HG03097 (cell line): ENCODE data around the gene PARD3.

Experiments
- ATAC-seq: cut with Tn5 transposase; IDR thresholded peaks from one replicate; pipeline ENCODE4 v1.9.1; 2021; ENCODE audit not compliant: unreplicated experiment, low FRiP score

Gene PARD3

GRCh38 chr10:34252111-34252510 is 563.0 kb downstream of the PARD3 start:
- no peak for ATAC-seq

- ATAC-seq = no peak
Measured at GRCh38 chr10:34251177-34251576, 563.9 kb downstream of the PARD3 start.

DNA sequence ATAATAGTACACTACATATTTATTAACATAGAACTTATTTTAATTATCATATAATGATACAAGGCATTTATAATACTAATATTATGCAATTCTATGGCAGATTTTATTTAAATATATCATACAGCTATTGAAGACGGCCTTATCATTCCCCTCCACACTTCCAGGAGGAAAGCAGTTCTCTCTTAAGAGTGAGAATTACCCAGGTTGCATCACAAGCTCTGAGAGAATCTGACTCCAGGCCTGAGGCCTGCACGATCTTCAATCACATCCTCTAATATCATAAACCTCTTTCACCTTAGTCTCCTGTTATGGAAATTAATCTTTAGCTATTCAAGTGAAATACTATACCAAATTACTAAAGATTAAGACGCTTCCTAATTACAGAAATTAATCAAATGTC is 564.4 kb downstream of the PARD3 start:
- ATAC-seq = no peak

- no peak for ATAC-seq
Measured at GRCh38 chr10:34249634-34250033, 565.5 kb downstream of the PARD3 start.

DNA sequence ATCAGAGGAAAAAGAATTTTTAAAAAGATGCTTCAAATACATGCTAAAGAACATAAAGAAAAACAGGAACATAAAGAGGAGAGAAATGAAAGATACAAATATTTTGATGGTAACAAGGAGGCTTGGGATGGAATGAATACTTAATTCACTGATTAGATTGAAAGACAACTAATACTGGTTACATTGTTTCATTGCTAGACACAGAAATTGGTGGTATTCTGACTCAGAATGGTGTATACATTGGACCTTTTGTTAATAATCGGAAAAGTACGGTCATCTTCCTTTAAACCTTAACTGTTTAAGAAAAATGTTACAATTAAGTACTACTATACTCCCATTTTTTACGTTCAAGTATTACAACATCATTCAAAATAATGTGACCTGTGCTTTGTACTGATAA is 567.5 kb downstream of the PARD3 start:
- ATAC-seq = no peak

GRCh38 chr10:34244756-34245484 is 570.2 kb downstream of the PARD3 start:
- no peak for ATAC-seq

- no peak for ATAC-seq
Measured at GRCh38 chr10:34241226-34242000, 573.7 kb downstream of the PARD3 start.

DNA sequence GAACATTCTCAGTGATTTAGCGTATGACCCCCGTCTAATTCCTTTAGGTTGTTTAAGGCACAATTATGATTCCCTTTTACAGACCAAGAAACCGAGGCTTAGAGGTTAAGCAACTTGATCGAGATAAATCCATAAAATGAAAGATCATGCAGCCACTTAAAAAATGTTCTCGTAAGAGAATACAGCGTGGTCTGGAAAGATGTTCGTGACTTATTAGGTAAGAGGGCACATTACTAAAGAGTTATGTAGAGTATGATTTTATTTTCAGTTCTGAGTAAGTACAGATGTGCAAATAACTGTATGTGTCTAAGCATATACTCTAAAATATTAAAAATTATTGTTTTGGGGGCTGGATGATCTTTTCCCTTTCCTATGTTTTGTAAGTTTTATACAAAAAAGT is 575.1 kb downstream of the PARD3 start:
- no peak for ATAC-seq

DNA sequence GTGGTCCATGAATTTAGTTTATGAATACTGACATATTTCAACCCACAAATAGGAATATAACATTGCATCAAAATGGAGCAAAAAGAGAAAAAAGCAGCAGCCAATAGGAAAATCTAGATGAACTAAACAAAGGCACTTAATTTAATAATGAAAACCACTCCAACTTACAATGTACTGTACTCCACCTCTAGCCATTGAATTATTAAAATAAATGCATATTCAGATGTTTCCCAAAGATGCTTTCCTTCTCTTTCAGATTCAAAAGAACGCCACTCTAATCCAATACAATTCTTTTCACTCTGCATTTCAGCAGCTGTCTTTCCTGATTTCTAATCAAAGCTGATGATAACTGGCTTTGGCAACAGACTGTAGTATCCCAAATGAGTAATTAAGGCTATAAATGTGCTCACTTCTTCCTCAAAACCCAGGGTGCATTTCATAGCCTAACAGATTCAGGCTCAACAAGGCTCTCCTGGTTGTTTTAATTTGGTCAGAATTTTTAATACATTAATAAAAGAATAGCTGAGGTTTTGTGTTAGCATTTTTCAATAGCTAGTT is 577.1 kb downstream of the PARD3 start:
- ATAC-seq = no peak

GRCh38 chr10:34236931-34237330 is 578.2 kb downstream of the PARD3 start:
- peak; percentile 84 for ATAC-seq

GRCh38 chr10:34235164-34235832 is 579.8 kb downstream of the PARD3 start:
- no peak for ATAC-seq

DNA sequence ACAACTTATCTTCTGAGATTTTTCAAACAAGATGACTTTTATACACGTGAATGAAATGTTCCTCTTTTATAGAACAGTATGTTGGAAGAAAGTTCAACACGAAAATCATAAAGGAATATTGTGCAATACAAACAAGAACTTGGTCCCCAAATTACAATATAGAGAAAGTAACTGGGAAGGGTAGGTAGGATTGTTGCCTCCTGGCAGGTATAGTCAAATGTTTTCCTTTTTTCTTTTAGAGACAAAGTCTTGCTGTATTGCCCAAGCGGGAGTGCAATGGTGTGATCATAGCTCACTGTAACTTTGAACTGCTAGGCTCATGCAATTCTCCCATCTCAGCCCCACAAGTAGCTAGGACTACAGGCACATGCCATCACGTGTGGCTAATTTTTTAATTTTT is 582.6 kb downstream of the PARD3 start:
- ATAC-seq = no peak

DNA sequence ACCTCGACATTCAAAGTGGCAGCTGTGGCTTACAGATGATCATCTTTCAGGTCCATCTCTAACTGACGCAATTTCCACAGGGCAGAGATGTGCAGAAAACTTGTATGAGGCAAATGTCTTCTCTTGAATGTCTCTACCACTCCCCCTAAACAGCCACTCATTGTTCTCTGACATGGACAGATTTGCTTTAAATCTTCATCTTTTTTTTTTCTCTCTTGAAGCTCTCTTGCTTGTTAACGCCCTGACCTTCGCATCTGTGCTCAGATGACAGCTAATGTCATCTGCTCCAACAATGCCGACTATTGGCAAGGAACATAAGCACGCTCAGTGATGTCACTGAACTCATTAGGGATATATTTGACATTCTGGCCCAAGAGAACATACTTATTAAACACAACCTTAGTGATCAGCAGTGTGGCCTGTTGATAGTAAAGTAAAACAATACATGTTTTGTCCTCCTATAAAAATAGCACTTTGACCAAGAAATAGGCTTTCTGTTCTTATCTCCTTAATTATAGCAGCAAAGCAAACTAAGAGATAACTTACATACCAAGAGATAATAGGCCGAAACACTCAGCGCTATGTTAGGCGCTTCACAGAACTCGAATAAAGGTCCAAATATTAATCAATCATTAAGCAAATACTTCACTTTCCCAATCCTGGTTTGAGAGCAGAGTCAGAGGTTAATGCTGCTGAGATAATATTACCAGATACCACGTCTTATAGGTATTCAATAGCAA is 583.5 kb downstream of the PARD3 start:
- no peak for ATAC-seq

- no peak for ATAC-seq
Measured at GRCh38 chr10:34229917-34230316, 585.2 kb downstream of the PARD3 start.

GRCh38 chr10:34228066-34228465 is 587.0 kb downstream of the PARD3 start:
- ATAC-seq = no peak

- ATAC-seq = no peak
Measured at GRCh38 chr10:34224639-34225038, 590.5 kb downstream of the PARD3 start.

DNA sequence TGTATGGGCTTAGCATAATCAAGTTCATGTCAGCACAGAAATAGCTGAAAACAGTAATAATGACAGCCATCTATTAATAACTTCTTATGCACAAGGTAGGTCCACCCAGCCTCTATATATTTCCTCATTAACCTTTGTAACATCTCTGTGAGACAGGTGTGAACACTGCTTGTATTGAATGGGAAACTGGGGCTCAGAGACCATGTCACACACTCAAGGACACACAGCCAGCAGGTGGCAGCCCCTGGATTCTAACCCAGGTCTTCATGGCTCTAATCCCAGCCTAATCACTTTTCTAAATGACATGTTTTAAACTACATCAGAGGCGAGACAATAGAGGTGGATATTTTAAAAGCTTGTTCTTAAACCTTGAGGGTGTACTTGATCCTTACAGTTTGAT is 591.4 kb downstream of the PARD3 start:
- ATAC-seq = no peak

DNA sequence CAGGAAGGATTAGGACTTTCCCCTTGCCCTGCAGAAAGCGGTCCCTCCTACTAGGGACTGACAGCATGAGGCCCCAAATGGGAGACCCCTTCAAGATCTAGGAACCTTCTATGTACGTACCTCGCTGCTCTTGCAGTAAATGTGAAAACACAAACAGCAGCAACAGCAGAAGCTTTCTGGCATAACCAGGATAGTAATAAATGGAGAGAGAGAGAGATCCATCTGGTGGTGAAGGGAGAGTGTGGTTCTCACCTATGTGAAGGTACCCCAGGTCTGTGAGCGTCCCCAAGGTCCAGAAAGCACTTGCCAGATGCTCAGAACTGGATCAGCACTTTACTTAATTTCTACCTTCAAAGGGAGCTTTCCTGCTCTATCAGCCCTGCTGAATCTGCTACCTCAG is 592.7 kb downstream of the PARD3 start:
- no peak for ATAC-seq

- ATAC-seq = no peak
Measured at GRCh38 chr10:34219753-34220548, 595.1 kb downstream of the PARD3 start.

DNA sequence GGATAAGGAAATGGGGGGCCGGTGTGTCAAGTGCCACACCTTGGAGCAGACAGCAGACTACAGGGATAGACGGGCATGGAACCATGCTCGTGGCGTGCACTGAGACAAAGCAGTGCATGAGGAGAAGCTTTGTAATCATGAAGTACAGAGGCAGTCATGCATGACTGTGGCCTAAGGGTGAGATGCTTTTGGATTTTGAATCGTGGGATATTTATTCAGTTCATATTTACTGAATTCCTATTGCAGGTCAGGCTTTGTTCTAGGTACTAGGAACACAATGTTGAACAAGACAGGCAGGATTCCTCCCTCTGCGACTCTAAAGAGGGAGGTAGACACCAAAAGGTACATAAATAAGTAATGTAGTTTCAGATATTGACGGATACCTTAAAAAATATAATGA is 597.6 kb downstream of the PARD3 start:
- ATAC-seq = no peak
